ENCODE data around the gene FIBCD1. TPM values are rescaled to one million over a fixed set of nuclear protein-coding genes. Genes with fewer than 3 reads are reported as not detected.

FIBCD1 gene
- total and polyA plus RNA-seq, 9 of the 15 experiments (the other 6 are each of a cell fraction or from before 2014, with no cell fraction given) = 0.53 to 1.2 (median 0.95) TPM; not detected in 4

DNA sequence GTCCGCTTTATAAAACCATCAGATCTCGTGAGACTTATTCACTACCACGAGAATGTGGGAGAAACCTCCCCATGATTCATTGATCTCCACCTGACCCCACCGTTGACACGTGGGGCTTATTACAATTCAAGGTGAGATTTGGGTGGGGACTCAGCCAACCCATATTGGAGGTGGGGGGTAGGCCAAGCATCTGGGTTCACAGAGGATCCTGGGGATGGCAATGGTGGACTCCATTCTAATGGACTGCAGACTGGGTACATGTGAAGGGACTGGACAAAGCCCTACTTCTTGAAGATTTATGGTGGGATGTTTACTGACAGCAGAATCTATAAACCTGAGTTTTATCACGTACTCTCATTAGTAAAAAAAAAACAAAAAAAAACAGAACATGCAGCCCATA is 57.5 kb downstream of the FIBCD1 start:
- no TSS peak for BruUV-seq (replicated peaks)
- H3K4me2 ChIP-seq (ENCODE audit: insufficient read depth, low read length) = no peak overlapping the region
- WGBS (ENCODE audit: insufficient coverage, low coverage, missing lambda C conversion rate) = 90% methylated on average over 6 of the region's 6 CpGs
- H3K36me3 ChIP-seq (ENCODE audit: control insufficient read depth, insufficient read depth, low read length) = peaks cover 87% of the 10 kb centered on the region
- in situ Hi-C loops (cut with MboI) (no loop called here), intact Hi-C loops (cut with micrococcal nuclease) (no loop called here)
- H3K4me3 ChIP-seq = no peak overlapping the region
- CTCF ChIA-PET (ENCODE audit: low intra/inter-chr PET ratio) = interaction anchor here (0.6 to 1.1 kb wide), 2 partner anchors 18 to 1144 kb away, joined by 3 to 4 read pairs; no protein-coding TSS in a partner anchor
- no peak overlapping the region for H3K27ac ChIP-seq (ENCODE audit: extremely low read depth, low read depth, low read length)
- POLR2A ChIA-PET = interaction anchor here (1.2 to 5.3 kb wide), 5 partner anchors 11 to 104 kb away, joined by 3 to 57 read pairs (median 6); no protein-coding TSS in a partner anchor
- no peak overlapping the region for H2AFZ ChIP-seq (ENCODE audit: low read depth, low read length)
- no peak for ATAC-seq
- peaks cover 8% of the 10 kb centered on the region for H3K9me1 ChIP-seq (ENCODE audit: control insufficient read depth, insufficient read depth, low read length)
- no peak for TF ChIP-seq ZBTB1 (CRISPR knock-in tag; IDR thresholded peaks at IDR 0.05; ENCODE audit: borderline replicate concordance, low read depth)
- TF ChIP-seq, protein P1, sequence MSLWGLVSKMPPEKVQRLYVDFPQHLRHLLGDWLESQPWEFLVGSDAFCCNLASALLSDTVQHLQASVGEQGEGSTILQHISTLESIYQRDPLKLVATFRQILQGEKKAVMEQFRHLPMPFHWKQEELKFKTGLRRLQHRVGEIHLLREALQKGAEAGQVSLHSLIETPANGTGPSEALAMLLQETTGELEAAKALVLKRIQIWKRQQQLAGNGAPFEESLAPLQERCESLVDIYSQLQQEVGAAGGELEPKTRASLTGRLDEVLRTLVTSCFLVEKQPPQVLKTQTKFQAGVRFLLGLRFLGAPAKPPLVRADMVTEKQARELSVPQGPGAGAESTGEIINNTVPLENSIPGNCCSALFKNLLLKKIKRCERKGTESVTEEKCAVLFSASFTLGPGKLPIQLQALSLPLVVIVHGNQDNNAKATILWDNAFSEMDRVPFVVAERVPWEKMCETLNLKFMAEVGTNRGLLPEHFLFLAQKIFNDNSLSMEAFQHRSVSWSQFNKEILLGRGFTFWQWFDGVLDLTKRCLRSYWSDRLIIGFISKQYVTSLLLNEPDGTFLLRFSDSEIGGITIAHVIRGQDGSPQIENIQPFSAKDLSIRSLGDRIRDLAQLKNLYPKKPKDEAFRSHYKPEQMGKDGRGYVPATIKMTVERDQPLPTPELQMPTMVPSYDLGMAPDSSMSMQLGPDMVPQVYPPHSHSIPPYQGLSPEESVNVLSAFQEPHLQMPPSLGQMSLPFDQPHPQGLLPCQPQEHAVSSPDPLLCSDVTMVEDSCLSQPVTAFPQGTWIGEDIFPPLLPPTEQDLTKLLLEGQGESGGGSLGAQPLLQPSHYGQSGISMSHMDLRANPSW (CRISPR knock-in tag; IDR thresholded peaks at IDR 0.05) = 0 out of 2 replicates have a peak, but pooled peaks have one; percentile 15
- no peaks in the 10 kb centered on the region for H3K27me3 ChIP-seq (ENCODE audit: control insufficient read depth in 2 of 2, insufficient read depth in 2 of 2, low read length in 2 of 2)
- H3K79me2 ChIP-seq (ENCODE audit: control insufficient read depth, insufficient read depth, low read length) = no peaks in the 10 kb centered on the region
- no peak overlapping the region for H3K9ac ChIP-seq (ENCODE audit: insufficient read depth in 1 of 2, low read depth in 2 of 2, low read length in 2 of 2)
- H4K20me1 ChIP-seq (replicated peaks; ENCODE audit: control insufficient read depth, insufficient read depth, low read length) = peaks cover 27% of the 10 kb centered on the region; the same call in 1 of the 2 replicates
- H3K9me3 ChIP-seq (replicated peaks; ENCODE audit: control insufficient read depth, insufficient read depth, low read depth, low read length) = no peaks in the 10 kb centered on the region
- H3K4me1 ChIP-seq (replicated peaks in 1 of 2; ENCODE audit: control insufficient read depth in 2 of 2, insufficient read depth in 2 of 2, low read length in 2 of 2) = peaks cover 0 to 23% of the 10 kb centered on the region in 2 experiments; a peak in 1 of 5 replicates
- no peak for FAIRE-seq
- peak in 2 of 4 experiments; percentile 59 to 61 for DNase-seq (ENCODE audit: extremely low read depth in 1 of 4, low spot score in 3 of 4)

Data from K562 (cell line).